ENCODE data around the gene GORASP1. TPM values are rescaled to one million over a fixed set of nuclear protein-coding genes. Genes with fewer than 3 reads are reported as not detected.

The GORASP1 gene
- total and polyA plus RNA-seq, 2 of the 13 experiments (the other 11 are each of a cell fraction or from before 2014, with no cell fraction given), result 36.4 to 39.8 TPM

DNA sequence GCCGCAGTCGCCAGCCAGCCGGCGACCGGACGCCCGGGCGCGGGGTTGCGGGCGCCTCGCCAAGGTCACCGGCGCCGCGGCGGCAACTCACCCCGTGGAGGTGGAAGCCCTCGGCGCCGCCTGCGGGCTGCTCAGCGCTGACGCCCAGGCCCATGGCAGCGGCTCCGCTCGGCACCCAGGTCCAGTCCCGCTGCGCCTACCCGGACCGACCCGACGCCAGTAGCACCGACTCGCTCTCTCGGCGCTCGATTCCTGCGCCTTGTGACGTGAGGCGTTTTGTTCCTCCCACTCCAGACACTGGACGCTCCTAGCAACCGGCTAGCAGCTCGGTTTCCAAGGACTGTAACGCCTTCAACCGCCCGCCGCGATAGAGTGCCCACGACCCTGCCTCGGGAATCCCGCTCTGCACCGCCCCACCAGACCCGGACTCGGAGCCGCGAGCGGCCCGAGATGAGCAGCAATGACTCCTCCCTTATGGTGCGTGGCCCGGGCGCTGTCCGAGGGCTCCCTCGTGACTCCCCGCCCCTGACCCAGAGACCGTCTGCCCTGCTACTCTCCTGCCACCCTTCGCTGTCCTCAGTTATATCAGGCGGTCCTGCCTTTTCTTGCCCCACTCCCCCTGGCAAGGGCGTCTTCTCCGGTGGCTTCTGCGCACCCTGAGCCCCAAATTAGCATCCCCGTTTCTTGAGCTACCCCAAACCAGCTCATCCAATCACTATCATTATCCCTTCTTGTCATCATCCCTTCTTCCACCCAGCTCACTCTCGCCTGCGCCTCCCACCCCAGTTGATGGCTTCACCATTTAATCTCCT, at the start of gene GORASP1, which contains the start of gene TTC21A (continued):
- TF ChIP-seq, protein P1, sequence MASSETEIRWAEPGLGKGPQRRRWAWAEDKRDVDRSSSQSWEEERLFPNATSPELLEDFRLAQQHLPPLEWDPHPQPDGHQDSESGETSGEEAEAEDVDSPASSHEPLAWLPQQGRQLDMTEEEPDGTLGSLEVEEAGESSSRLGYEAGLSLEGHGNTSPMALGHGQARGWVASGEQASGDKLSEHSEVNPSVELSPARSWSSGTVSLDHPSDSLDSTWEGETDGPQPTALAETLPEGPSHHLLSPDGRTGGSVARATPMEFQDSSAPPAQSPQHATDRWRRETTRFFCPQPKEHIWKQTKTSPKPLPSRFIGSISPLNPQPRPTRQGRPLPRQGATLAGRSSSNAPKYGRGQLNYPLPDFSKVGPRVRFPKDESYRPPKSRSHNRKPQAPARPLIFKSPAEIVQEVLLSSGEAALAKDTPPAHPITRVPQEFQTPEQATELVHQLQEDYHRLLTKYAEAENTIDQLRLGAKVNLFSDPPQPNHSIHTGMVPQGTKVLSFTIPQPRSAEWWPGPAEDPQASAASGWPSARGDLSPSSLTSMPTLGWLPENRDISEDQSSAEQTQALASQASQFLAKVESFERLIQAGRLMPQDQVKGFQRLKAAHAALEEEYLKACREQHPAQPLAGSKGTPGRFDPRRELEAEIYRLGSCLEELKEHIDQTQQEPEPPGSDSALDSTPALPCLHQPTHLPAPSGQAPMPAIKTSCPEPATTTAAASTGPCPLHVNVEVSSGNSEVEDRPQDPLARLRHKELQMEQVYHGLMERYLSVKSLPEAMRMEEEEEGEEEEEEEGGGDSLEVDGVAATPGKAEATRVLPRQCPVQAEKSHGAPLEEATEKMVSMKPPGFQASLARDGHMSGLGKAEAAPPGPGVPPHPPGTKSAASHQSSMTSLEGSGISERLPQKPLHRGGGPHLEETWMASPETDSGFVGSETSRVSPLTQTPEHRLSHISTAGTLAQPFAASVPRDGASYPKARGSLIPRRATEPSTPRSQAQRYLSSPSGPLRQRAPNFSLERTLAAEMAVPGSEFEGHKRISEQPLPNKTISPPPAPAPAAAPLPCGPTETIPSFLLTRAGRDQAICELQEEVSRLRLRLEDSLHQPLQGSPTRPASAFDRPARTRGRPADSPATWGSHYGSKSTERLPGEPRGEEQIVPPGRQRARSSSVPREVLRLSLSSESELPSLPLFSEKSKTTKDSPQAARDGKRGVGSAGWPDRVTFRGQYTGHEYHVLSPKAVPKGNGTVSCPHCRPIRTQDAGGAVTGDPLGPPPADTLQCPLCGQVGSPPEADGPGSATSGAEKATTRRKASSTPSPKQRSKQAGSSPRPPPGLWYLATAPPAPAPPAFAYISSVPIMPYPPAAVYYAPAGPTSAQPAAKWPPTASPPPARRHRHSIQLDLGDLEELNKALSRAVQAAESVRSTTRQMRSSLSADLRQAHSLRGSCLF (CRISPR knock-in tag; IDR thresholded peaks at IDR 0.05; ENCODE audit: borderline replicate concordance), result no peak
- TF ChIP-seq GLI4 (CRISPR knock-in tag; IDR thresholded peaks at IDR 0.05; ENCODE audit: borderline replicate concordance), result no peak
- no peak; the same call in 1 of the 2 replicates for TF ChIP-seq SP2 (CRISPR knock-in tag; IDR thresholded peaks at IDR 0.05)
- no peak for TF ChIP-seq ZNF878 (CRISPR knock-in tag; IDR thresholded peaks at IDR 0.05)
- no peak for TF ChIP-seq FOXP4 (CRISPR knock-in tag; IDR thresholded peaks at IDR 0.05)
- no peak for TF ChIP-seq KDM3A (CRISPR knock-in tag; IDR thresholded peaks at IDR 0.05; ENCODE audit: low read depth)
- TF ChIP-seq FUBP1 (CRISPR knock-in tag; IDR thresholded peaks at IDR 0.05; ENCODE audit: borderline replicate concordance), result peak; percentile 64; the same call in 1 of the 2 replicates
- TF ChIP-seq FOSL1 (CRISPR knock-in tag; IDR thresholded peaks at IDR 0.05; ENCODE audit: borderline replicate concordance), result no peak
- no peak for TF ChIP-seq ZBTB21 (CRISPR knock-in tag; IDR thresholded peaks at IDR 0.05)
- no peak for TF ChIP-seq ZNF546 (CRISPR knock-in tag; conservative IDR thresholded peaks at IDR 0.05)
- TF ChIP-seq ZNF879 (CRISPR knock-in tag; IDR thresholded peaks at IDR 0.05), result no peak
- TF ChIP-seq ZNF143 (CRISPR knock-in tag; IDR thresholded peaks at IDR 0.05), result no peak
- no peak for TF ChIP-seq ZNF205 (CRISPR knock-in tag; IDR thresholded peaks at IDR 0.05)
- TF ChIP-seq SALL2 (CRISPR knock-in tag; IDR thresholded peaks at IDR 0.05), result no peak
- peak; percentile 76 for TF ChIP-seq CREB1 (IDR thresholded peaks at IDR 0.05)
- peak; percentile 91 for TF ChIP-seq CREB1 (CRISPR knock-in tag; IDR thresholded peaks at IDR 0.05)
- no peak for TF ChIP-seq HDAC6 (IDR thresholded peaks at IDR 0.05; ENCODE audit: low read depth, low read length)
- TF ChIP-seq ZNF484 (CRISPR knock-in tag; IDR thresholded peaks at IDR 0.05; ENCODE audit: borderline replicate concordance, low read depth), result no peak
- no peak for TF ChIP-seq KAT2B (IDR thresholded peaks at IDR 0.05; ENCODE audit: borderline replicate concordance, low read depth, low read length)
- TF ChIP-seq PCBP2 (optimal IDR thresholded peaks at IDR 0.05; ENCODE audit: low read depth, low read length, poor library complexity, severe bottlenecking), result no peak
- TF ChIP-seq BORCS8-MEF2B (CRISPR knock-in tag; IDR thresholded peaks at IDR 0.05), result no peak
- TF ChIP-seq SP4 (CRISPR knock-in tag; IDR thresholded peaks at IDR 0.05), result peak; percentile 70; the same call in 1 of the 2 replicates
